GM19438 (cell line): ENCODE measurements around the gene SOCS1.

Source experiments
- ATAC-seq: cut with Tn5 transposase; IDR thresholded peaks from one replicate; pipeline ENCODE4 v1.9.1; 2021; ENCODE audit warnings: low read depth; ENCODE audit not compliant: unreplicated experiment

Gene SOCS1

DNA sequence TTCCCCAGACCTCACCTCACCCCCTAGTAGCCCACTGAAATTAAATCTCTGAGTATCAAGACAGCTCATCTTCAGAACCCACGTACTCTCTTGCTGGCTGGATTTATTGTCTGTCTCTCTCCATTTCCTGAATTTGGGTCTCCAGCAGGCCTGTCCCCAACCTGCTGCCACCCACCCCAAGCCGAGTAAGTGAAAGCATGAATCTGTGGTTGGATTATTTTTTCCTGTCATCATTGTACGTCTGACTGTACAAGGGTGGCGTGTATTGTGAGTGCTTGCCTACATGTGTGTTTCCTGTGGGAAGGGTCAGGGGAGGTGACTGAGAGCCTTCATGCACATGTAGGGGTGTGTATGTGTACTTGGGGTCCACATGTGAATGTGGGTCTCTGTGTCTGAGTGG, 7.7 kb upstream of the SOCS1 start:
- no peak for ATAC-seq

DNA sequence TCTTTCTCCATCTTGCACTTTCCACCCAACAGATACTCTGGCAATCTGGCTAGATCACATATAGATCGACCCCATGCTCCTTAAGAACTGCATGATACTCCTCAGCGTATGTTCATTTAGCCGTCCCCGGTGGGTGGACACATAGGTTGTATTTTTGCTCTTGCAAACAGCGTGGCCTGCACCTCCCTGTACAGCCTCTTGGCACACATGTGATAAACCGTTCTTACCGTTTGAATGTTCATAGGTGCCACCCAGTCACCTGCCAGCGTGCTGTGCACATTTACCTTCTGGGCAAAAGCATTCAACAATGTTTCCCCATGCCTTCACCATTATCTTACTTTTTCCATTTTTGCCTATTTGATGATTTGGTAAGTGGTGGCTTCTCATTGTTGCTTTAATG, 6.9 kb upstream of the SOCS1 start:
- no peak for ATAC-seq

DNA sequence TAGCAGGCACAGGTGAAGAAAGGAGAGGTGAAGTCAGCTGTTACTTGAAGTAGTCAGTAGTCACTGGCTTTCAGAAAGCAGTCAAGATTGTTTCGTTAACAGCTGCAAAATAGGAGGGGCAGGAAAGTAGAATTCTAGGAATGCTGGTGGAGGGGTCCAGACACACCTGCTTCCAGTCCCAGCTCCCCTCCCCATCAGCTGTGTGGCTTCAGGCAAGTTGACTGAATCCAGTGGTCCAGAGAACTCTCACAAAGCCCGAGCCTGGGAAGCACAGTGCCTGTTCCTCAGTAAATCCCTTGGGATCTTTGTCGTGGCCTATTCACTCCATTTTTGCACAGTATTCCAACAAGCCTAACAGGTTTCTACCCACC, 4.6 kb upstream of the SOCS1 start:
- ATAC-seq, result no peak

DNA sequence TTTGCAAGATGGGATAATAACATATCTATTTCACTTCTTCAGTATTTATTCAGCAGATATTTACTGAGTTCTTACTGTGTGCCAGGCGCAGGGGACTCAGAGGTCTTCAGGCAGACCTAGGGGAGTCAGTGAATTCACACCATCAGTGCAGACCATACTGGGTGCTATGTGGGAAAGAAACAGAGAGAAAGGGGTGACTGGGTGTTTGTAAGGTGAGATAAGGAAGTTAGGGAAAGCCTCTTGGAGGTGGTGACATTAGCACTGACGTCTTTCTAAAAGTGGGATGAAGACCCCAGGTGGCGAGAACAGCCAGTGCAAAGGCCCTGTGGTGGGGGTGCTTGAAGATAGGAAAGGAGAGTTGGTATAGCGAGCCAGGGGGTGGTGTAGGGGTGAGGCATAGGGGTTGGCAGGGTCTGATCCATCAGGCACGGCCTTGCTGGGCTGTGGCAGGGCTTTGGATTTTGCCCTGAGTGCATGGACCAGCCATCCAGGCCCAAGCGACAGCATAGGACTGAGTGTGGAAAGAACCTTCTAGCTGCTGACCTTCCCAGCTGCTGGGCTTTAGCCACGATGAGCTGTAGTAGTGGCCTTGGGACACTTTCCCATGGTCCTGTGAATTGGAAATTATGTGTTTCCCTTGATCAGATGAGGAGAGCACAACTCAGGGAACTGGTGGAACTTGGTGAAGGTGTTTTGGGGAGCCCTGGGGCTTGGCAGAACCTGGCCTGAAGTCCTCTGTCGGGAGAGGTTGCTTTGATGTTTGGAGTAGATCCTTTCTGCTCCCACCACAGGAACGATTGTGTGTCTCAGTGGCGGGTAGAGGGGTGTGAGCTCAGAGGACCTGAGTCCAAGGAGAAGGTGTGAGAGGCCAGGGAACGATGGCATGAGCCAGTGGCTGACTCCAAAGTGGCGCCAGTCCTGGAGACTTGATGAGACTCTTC, 3.9 kb upstream of the SOCS1 start:
- ATAC-seq, result no peak

DNA sequence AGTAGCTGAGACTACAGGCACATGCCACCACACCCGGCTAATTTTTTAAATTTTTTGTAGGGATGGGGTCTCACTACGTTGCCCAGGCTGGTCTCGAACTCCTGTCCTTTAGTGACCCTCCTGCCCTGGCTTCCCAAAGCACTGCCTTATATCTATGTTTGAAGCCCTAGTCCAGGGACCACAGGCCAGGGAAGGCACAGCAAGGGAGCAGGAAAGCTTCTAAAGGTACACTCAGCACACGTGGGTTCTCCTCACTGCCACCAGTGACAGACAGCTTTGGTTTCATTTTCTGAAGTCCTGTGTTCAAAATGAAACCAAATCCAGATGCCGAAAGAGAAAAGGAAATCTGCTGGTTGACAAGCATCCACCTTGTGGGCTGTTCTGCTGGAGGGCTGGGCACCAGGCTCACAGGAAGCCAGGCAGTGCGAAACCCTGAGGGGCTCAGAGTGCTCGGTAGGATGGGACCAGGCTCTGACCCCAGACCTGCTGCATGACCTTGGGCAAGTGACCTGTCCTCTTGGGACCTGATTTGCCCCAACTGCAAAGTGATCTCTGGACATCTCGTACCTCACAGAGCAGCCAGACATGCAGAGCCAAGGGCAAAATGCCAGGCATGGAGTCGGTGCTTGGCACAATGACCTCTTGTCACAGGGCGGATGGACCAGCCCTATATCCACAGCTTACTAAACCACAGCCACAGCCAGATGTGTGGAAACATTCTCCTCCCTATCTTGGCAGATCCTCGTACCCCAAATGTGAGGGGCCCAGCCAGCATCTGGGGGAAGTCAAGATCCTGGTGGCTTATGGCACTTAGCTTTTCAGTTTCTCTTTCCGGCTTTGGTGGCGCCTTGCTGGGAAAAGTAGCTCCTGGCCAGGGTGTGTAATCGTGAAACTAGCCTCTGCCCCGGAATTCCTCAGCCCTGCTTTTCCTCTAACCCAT, 2.8 kb upstream of the SOCS1 start:
- ATAC-seq, result no peak

DNA sequence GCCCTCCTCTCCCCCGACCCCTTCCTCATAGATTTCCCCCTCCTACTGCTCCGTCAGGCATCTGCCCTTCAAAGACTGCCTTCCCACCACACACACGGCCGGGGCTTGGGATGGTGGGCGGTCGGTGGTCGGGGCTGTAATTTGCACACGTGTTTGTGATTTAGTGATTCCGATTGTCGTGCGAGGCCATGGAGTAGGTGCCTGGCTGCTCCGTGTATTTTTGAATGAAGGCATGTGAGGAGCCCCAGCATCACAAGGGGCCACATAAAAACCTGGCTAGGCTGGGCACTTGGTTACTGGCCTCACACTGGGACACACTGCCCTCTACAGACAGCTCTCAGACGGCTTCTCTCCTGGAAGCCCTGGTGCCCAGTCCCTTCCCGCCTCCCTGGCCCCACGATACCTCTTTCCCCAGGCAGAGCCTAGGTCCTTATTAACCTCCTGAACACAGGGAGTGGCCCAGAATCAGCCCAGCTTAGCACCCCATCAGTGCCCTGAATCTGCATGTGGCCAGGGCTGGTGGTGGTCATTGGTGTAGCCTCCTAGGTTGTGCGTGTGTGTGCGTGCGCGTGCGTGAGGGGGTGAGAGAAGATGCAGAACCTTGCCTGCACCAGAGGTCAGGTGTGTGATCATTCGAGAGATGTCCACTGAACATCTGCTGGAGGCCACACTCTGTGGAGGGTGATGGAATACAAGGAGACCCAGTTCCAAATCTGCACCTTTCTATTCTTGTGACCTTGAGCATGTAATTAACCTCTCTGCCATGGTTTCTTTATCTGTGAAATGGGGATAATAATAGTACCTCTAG, 1.3 kb upstream of the SOCS1 start:
- no peak for ATAC-seq

DNA sequence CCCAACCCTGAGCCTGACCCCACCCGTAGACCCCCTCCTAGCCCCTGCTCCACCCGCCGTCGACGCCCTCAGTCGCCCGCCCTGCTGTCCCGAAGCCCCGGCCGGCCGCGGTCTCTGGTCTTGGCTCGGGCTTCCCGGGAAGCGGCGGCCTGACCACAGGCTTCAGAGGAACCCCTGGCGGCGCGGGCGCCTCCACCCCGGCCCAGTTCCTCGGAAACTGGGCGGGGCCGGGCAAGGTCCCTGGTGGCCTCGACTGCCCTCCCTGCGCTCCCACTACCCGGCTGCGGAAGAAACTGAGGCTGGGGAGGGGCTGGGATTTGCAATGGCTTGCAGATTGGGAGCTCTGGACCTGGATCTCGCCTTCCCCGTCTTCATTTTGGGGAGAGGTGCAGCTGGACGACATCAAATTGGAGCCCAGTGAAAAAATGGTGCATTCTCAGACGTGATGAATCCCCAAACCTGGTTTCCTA, 692 bp upstream of the SOCS1 start:
- no peak for ATAC-seq

DNA sequence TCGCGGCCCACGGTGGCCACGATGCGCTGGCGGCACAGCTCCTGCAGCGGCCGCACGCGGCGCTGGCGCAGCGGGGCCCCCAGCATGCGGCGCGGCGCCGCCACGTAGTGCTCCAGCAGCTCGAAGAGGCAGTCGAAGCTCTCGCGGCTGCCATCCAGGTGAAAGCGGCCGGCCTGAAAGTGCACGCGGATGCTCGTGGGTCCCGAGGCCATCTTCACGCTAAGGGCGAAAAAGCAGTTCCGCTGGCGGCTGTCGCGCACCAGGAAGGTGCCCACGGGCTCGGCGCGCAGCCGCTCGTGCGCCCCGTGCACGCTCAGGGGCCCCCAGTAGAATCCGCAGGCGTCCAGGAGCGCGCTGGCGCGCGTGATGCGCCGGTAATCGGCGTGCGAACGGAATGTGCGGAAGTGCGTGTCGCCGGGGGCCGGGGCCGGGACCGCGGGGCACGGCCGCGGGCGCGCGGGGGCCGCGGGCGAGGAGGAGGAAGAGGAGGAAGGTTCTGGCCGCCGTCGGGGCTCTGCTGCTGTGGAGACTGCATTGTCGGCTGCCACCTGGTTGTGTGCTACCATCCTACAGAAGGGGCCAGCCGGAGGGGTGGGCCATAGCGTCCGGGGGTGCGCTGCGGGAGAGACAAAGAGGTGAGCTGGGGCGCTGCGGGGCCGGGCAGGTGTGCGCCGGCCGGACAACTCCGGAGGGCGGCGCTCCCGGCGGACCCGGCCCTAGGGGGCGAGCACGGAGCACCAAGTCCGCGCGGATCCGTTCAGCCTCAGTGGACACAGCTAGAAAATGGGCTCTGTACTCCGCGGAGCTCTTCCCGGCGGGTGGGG, 879 bp downstream of the SOCS1 start:
- no peak for ATAC-seq

DNA sequence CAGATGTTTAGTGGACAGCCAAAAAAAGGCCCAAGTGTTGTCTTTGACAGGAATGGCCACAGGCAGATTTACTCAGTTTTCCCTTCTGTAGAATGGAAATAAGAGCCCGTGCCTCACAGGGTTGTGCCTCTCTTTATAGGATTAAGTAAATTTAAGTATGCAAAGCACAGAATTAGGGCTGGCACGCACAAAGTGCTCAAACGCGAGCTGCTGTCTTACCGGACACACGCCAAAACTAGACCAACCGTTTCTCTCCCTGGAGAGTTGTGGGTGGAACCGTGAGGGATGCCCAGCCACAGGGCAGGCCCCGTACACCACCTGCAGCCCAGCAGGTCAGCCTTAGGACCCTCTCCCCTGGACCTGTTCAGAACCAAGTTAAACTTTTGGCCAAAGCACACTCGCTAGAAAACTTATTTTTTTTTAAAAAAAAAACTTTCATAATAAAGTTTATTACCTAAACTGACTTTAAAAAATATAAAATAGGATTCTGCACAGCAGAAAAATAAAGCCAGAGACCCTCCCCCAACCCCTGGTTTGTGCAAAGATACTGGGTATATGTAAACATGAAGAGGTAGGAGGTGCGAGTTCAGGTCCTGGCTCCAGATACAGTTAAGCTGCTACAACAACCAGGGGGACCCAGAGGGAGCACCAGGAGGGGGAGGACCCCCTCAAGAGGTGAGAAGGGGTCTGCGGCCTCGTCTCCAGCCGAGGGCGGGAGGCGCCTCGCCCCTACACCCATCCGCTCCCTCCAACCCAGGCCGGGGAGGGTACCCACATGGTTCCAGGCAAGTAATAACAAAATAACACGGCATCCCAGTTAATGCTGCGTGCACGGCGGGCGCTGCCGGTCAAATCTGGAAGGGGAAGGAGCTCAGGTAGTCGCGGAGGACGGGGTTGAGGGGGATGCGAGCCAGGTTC, 1.8 kb downstream of the SOCS1 start:
- no peak for ATAC-seq

DNA sequence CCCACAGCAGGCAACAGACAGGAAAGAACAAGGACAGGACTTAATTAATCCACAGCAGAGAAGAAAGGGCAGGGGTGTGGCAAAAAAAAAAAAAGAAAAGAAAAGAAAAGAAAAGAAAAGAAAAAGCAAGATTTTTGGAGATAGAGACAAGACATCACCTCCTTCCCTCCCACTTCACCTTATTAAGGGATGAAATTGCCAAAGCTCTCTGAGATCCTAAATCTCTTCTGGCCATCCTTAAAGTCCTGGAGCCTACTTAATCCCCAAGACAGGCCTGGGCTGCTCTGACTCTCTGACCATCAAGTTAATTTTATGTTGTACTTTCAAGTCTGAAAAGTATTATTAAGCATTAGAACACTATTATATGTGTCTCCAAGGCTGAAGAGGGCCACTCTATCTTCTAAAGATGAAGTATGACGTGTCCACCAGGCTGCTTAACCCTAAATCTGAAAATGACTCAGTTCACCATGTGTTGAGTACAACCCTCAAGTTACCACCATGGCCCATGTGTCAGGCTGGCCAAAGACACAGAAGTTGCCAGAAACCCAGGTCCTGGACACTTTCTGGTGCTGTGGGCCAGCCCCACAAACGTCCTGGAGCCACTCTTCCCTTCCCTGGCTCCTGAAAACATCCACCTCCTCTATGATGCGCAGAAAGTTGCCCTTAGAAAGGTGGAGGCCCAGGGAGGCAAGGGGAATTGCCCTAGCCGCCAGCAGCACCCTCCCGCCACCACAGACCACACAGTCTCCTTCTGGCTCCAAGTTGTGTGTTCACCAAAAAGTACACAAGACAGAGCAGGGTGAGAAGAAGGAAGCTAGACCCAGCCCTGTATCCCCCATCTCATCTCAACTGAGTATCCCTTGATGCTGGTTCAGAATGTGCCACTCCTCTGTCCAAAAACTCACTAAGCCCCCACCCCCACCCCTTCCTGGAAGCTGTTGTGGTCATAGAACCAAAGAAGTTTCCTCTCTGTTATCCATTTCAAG, 2.7 kb downstream of the SOCS1 start:
- ATAC-seq, result no peak

DNA sequence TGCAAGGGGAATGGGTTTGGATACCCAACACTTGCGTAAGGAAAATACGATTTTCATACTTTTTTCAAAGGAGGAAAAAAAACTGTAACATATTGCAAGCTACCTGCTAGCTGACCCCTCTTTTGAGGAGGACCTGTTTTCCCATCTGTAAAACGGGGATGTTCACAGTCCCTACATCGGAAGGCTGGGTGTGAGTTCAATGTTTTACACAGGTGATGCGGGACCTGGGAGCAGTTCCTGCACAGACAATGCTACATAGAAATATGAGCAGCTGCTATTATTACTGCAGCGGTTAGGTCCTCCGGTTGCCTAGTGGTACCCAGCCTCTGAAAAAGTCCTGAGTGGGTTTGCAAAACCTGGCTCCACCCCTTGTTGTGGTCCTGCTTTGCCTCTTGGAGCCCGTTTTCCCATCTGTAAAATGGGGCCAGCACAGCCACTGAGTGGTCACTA, 3.5 kb downstream of the SOCS1 start:
- ATAC-seq, result no peak

DNA sequence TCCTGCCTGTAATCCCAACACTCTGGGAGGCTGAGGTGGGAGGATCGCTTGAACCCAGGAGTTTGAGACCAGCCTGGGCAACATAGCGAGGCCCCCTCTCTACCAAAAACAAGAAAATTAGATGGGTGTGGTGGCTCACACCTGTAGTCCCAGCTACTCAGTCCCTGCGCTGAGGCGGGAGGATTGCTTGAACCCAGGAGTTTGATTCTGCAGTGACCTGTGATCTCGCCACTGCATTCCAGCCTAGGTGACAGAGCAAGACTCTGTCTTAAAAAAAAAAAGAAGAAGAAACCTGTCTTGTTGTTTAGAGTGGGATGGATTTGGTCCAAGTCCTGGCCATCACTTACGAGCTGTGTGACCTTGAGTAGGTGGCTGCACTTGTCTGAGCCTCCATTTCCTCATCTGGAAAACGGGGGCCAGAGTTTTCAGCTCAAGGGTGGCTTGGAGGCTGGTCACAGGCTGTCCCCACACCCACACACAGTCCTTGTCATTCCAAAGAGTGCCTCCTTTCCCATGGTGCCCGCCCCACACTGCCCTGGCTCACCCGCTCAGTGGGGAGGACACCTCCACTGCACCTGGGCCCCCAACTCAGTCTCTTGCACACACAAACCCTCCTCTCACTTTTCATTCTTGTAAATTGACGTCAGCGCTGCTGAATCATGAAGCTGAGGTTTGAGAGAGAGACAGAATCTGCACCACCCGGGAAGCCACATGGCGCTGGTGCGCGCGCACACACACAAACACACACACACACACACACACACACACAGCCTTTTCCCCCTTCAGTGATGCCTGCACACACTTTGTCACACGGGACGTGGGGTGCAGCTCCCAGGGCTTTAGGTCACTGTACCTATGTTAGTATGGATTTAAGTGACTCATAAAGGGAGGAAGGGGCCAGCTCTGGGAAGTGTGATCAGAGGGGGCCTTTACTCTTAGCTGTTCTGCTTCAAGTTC, 4.2 kb downstream of the SOCS1 start:
- no peak for ATAC-seq

DNA sequence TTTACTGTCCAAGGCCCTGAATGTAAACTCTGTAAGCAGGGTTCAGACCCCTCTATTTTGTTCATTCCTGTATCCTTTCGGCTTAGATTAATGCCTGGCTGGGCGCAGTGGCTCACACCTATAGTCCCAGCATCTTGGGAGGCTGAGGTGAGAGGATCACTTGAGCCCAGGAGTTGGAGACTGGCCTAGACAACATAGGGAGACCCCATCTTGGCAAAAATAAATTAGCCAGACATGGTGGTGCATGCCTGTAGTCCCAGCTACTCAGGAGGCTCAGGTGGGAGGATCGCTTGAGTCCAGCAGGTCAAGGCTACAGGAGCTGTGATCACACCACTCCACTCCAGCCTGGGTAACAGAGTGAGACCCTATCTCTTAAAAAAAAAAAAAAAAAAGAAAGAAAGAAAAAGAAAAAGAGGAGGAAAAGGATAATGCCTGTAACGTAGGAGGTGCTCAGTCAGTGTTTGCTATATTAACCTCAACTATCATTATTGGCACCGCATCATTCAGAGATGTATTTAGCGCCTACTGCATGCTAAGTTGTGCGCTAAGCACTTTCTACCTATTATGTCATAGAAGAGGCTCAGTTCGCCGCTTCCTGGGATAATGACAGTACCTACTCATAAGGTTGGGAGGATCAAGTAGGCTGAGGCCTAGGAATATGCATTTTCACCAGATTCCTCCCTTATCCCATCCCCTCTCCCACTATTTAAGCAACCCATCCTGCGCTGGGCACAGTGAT, 5.0 kb downstream of the SOCS1 start:
- ATAC-seq, result no peak

DNA sequence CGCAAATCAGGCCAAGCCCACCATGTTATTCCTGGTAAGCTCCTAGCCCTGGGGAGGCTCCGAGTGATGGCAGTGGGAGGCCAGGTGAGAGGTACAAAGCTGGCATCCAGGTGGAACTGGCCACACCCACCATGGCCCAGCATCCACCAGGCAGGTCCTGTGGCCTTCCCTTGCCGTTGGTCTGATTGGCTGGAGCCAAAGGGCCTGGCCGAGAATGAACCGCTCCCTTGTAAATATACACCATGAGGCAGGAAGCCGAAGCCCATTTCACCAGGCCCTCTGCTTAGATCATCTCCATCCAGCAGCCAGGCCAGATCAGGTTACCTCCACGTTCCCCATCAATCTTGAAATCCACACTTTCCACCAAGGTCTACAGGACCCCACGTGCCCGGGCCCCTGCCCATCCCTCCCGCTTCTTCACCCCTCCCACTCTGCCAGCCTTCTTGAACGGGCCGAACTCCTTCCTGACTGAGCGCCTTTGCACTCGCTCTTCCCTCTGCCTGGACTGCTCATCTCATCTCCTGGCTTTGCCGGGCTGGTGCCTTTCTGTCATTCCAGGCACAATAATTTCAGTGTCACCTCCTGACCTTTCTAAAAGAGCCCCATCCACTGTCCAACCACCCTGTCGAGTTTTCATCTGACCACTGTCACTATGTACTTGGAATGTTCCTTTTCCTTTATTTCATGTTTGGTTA, 5.8 kb downstream of the SOCS1 start:
- no peak for ATAC-seq
